Keratinocyte (primary cell): ENCODE results near the gene MAGI1. TPM values are rescaled to one million over a fixed set of nuclear protein-coding genes. Genes with fewer than 3 reads are reported as not detected.

Experiments used
- DNase-seq: peaks from one replicate; pipeline ENCODE4 v3.0.0-alpha.2; 2011; ENCODE audit warnings: low read depth, missing footprints, low spot score
- FAIRE-seq: peaks from 2 replicates; lab custom pipeline; 2011; peaks lifted over from hg19 to GRCh38; lab: Jason Lieb, UNC
- H2AFZ ChIP-seq: 2 replicates; pipeline ENCODE4 v1.6.0; 2012; ENCODE audit warnings: low read length, control low read depth, inconsistent platforms; ENCODE audit not compliant: control insufficient read depth
- H3K27ac ChIP-seq: 2 replicates; pipeline ENCODE4 v1.5.1; 2011; ENCODE audit warnings: low read length; ENCODE audit not compliant: control insufficient read depth, insufficient read depth
- H3K27me3 ChIP-seq: 3 replicates; pipeline ENCODE4 v1.6.0; 2011; ENCODE audit warnings: low read length; ENCODE audit not compliant: control insufficient read depth, insufficient read depth; ENCODE audit errors: extremely low read depth
- H3K36me3 ChIP-seq, 2 experiments: 2 replicates in 1 of 2; 3 replicates in 1 of 2; pipeline ENCODE4 v1.5.1; 2011; ENCODE audit warnings: low read length in 2 of 2, mild to moderate bottlenecking in 1 of 2; ENCODE audit not compliant: control insufficient read depth in 2 of 2, insufficient read depth in 2 of 2; ENCODE audit errors: extremely low read depth in 1 of 2
- H3K4me1 ChIP-seq: 3 replicates; pipeline ENCODE4 v1.5.1; 2011; ENCODE audit warnings: low read length; ENCODE audit not compliant: control insufficient read depth, insufficient read depth; ENCODE audit errors: extremely low read depth
- H3K4me2 ChIP-seq: 3 replicates; pipeline ENCODE4 v1.6.0; 2011; ENCODE audit warnings: low read depth, low read length; ENCODE audit not compliant: control insufficient read depth, insufficient read depth; ENCODE audit errors: extremely low read depth
- H3K4me3 ChIP-seq, 3 experiments: fragments of 200-600 bp in 1 of 3; sonication (generic) in 1 of 3; 2 replicates in 2 of 3; 3 replicates in 1 of 3; pipeline ENCODE4 v1.5.1; 2011 to 2016; ENCODE audit warnings: low read length in 3 of 3, mild to moderate bottlenecking in 3 of 3, control low read depth in 2 of 3, inconsistent platforms in 1 of 3, low read depth in 1 of 3, mixed read lengths in 1 of 3, mixed run types in 1 of 3, moderate library complexity in 1 of 3; ENCODE audit not compliant: control insufficient read depth in 2 of 3, insufficient read depth in 2 of 3; ENCODE audit errors: extremely low read depth in 1 of 3
- H3K79me2 ChIP-seq: 2 replicates; pipeline ENCODE4 v1.6.0; 2012; ENCODE audit warnings: low read length; ENCODE audit not compliant: control insufficient read depth, insufficient read depth
- H3K9ac ChIP-seq: 3 replicates; pipeline ENCODE4 v1.6.0; 2011; ENCODE audit warnings: low read length; ENCODE audit not compliant: control insufficient read depth, insufficient read depth; ENCODE audit errors: extremely low read depth
- H3K9me1 ChIP-seq: 3 replicates; pipeline ENCODE4 v1.6.0; 2011; ENCODE audit warnings: low read length; ENCODE audit not compliant: control insufficient read depth, insufficient read depth; ENCODE audit errors: extremely low read depth
- H3K9me3 ChIP-seq: 2 replicates; pipeline ENCODE4 v1.5.1; 2012; ENCODE audit warnings: low read depth, low read length; ENCODE audit not compliant: control insufficient read depth
- H4K20me1 ChIP-seq: 3 replicates; pipeline ENCODE4 v1.6.0; 2011; ENCODE audit warnings: low read length; ENCODE audit not compliant: control insufficient read depth, insufficient read depth; ENCODE audit errors: extremely low read depth
- CTCF ChIP-seq, 3 experiments: IDR thresholded peaks in 1 of 3; conservative IDR thresholded peaks in 1 of 3; optimal IDR thresholded peaks in 1 of 3; 2 replicates in 2 of 3; 3 replicates in 1 of 3; pipeline versions ENCODE3 to v1.5.1; 2011; ENCODE audit warnings: low read length in 3 of 3, mild to moderate bottlenecking in 3 of 3, moderate library complexity in 2 of 3, control low read depth in 1 of 3, inconsistent platforms in 1 of 3; ENCODE audit not compliant: insufficient read depth in 2 of 3; ENCODE audit errors: extremely low read depth in 1 of 3
- EZH2 ChIP-seq: IDR thresholded peaks from one replicate; pipeline ENCODE4 v1.6.1; 2012; ENCODE audit warnings: inconsistent platforms, mild to moderate bottlenecking, low read length, moderate library complexity
- dilution Hi-C: fragments of 300-500 bp; cut with MboI; formaldehyde crosslinking; loops from one replicate; pipeline ENCODE4 v1.7.0; 2020; ENCODE audit warnings: low sequenced_read_pairs; ENCODE audit not compliant: extremely low pct_ligation_motif_present
- polyA plus RNA-seq, 5 experiments: library from polyadenylated mRNA; depleted of rRNA in 3 of 5; stranded (reverse) in 3 of 5; stranded (forward) in 1 of 5; unstranded in 1 of 5; fragments of >200 nt; gene quantifications; 1 replicate in 1 of 5; 2 replicates in 3 of 5; 3 replicates in 1 of 5; pipeline versions ENCODE4 v1.2.1 to v1.2.3, GENCODE V29; 2011 to 2012; ENCODE audit warnings: missing spikeins in 2 of 5, low read depth in 1 of 5, low replicate concordance in 1 of 5

MAGI1 gene
- polyA plus RNA-seq, 1 donor (not counting 4 experiments of a cell fraction or from before 2014, with no cell fraction given): 10.9 TPM

DNA sequence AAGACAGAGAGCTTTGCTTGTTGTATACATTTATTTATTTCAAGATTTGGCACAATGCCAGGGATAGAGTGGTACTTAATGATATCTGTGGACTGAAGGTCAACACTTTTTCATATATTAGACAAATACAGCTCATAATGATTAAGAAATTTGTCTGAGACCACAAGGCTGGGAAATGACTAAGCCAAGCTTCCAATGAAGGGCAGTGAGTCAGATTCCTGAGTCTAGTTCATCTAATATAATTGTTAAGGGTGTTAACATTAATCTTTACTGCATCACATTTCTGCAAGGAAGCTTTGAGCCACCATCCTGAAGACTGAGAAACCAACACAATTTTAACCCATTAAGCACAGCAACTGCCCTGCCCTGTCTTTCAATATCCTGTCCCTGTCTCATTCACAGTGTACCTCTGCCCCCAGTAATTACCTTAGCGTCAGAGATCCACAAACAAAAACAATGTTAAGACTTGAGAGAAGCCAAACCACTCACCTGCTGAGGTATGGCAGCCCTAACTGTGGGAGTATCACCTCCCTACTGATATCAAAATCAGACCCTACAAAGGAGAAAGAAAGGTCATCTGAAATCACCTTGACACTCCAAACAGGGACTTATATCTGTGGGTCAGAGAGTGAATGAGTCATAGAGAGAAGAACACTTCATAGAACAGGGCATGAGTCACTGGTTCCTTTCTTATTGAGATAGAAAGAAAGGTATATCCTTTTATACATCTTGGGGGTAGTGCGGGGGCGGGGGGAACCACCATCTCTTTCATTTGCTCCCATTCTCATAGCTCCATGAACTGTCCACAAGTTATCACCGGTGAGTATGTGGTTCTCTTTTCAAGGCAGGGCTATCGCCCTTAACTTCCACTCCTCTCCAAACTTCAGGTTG lies 74.7 kb downstream of the MAGI1 start:
- TF ChIP-seq EZH2: no peak
- TF ChIP-seq CTCF (optimal IDR thresholded peaks at IDR 0.05 in 1 of 3, IDR thresholded peaks at IDR 0.05 in 1 of 3, conservative IDR thresholded peaks at IDR 0.05 in 1 of 3; ENCODE audit: extremely low read depth in 1 of 3, insufficient read depth in 2 of 3, low read length in 3 of 3): no peak
- H2AFZ ChIP-seq: no peak overlapping the region
- peak overlapping the region; percentile 81 for H3K27ac ChIP-seq
- peaks cover 3% of the 10 kb centered on the region for H3K9me1 ChIP-seq
- peak overlapping the region in 2 of 3 experiments; percentile 48 for H3K4me3 ChIP-seq
- H3K9ac ChIP-seq: peak overlapping the region; percentile 45
- no peaks in the 10 kb centered on the region for H3K36me3 ChIP-seq
- FAIRE-seq: peak; percentile 79
- H3K4me2 ChIP-seq: peak overlapping the region; percentile 82
- H3K9me3 ChIP-seq: no peaks in the 10 kb centered on the region
- peak; percentile 88 for DNase-seq
- no peaks in the 10 kb centered on the region for H4K20me1 ChIP-seq
- dilution Hi-C loops: no loop called here
- H3K79me2 ChIP-seq: no peaks in the 10 kb centered on the region
- no peaks in the 10 kb centered on the region for H3K27me3 ChIP-seq
- H3K4me1 ChIP-seq: peaks cover 15% of the 10 kb centered on the region

DNA sequence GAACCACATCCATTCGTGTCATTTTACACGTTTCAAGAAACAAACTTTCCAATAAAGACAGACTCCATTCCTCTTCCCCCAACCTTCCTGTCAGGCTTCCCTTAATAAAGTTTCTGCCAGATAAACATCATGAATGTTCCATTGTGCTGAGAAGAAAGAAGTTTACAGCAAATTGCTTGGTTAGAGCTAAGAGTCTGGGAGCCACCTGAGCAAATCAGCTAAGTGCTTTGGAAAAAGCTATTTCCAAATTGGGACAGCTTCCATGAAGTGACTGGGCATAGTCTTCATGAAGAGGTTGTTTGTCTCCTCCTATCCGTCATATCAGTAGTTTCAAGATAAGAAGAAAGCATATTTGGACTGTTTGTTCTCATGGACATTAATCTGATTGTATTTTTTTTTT lies 77.0 kb downstream of the MAGI1 start:
- Histone ChIP-seq H4K20me1 (no peaks in the 10 kb centered on the region), H3K4me2 (no peak overlapping the region), H3K27ac (no peak overlapping the region), H3K9me1 (peaks cover 3% of the 10 kb centered on the region), H3K36me3 (no peaks in the 10 kb centered on the region), H3K4me1 (peaks cover 21% of the 10 kb centered on the region), H3K9me3 (no peaks in the 10 kb centered on the region), H2AFZ (no peak overlapping the region), H3K9ac (no peak overlapping the region), H3K4me3 (no peak overlapping the region), H3K27me3 (no peaks in the 10 kb centered on the region), H3K79me2 (no peaks in the 10 kb centered on the region)
- TF ChIP-seq CTCF (optimal IDR thresholded peaks at IDR 0.05 in 1 of 3, IDR thresholded peaks at IDR 0.05 in 1 of 3, conservative IDR thresholded peaks at IDR 0.05 in 1 of 3; ENCODE audit: extremely low read depth in 1 of 3, insufficient read depth in 2 of 3, low read length in 3 of 3) (no peak), EZH2 (no peak)
- DNase-seq: no peak
- dilution Hi-C loops: no loop called here
- no peak for FAIRE-seq
